Stimulated activated CD4-positive, alpha-beta T cell treated with anti-CD3 and anti-CD28 coated beads, TNF-alpha, amount 100 ng/mL, for 1 hour (primary cell): ENCODE results near the gene KCNQ1.

Experiments
- DNase-seq, 3 donors: peaks; one replicate each; pipeline ENCODE4 v3.0.0-alpha.2; 2020; ENCODE audit warnings: low read depth in 3 of 3, low spot score in 1 of 3

KCNQ1 gene

DNA sequence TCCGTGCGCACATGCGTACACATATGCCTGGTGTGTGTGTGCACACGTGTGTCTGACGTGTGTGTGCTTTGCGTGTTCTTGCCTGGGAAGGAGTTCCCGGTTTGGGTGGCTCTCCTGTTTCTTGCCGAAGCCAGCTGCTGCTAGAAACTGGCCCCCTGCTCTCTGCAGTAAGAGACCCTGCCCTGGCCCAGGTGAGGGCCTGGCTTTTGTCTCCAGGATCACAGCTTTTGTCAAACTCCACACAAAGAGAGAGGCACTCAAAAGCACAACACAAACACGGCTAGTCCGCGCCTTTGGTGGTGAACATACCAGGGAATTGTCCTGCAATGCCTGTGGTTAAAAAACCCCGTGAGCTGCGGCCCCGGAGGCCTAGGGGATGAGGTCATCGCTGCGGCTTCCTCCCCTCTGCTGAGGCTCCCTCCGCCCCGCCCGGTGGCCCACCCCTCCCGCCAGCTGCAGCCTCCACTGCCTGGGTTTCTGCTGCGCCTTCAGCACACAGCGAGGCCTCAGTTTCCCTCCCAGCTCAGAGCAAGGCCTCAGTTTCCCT lies 88.9 kb downstream of the KCNQ1 start:
- no peak for DNase-seq

DNA sequence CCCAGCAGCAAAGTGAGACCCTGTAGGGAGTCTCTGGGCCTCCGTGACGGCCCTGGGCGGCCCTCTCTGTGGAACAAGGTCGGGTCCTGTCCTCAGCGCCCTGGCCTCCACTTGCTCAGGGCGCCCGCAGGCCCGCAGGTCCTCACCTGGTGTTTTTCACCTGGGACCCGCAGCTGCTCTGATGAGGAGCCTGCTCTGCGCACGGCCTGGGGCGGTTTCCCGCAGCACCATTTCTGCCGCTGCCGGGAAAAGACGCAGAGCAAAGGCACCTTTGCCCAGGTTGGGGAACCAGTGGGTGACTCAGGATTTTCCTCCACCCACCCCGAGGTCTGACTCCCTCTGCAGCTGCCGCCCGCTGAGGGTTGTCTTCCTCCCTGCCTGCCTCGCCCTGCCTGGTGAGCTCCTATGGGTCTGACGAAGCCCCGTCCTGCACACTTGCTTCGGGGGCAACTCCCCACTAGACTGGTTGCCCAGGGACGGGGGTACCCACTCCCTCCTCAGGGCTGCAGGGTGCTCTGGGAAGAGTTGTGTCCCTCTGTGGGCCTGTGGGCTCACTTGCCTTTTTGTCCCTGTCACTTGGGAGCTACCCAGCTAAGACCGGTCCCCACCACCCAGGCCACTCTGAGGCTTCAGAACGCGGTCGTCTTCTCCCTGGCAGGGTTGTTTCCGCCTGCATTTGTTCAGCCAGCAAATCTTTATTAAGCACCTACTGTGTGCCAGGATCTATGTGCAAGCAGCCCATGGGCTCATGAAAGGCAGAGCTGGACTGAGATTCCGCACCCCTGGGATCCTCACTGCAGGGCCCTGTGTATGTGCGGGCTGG lies 89.5 kb downstream of the KCNQ1 start:
- DNase-seq, result no peak

DNA sequence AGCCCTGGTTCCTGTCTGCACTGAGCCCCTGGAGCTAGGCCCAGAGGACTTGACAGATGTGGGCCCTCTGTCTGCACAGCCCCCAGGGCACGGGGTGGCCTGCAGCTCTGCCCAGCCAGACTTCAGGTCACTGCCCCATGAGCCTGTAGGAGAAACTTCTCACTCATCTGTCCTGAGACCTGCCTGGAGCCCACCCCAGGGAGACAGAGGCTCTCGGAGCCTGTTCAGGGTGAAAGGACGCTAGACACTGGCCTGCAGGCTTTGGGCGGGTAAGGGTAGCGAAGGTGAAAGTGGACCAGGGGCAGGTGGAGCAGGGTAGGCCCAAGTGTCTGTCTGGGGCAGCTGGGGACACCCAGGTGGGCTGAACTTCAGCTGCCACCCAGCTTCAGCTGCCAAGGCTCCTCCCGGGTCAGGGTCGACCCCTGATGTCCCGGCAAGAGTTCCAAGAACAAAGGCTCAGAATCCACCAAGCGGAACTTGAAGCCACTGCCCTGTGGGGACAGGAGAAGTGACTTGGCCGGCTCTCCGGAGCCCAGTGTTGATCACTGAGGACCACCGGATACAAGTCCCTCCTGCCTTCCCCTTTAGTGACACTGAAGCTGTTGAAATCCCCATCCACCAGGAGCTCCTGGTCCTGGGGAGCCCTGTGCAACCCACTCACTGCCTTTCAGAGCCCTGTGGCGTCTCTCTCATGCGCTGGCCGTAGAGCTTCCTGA lies 90.3 kb downstream of the KCNQ1 start:
- DNase-seq, result no peak

DNA sequence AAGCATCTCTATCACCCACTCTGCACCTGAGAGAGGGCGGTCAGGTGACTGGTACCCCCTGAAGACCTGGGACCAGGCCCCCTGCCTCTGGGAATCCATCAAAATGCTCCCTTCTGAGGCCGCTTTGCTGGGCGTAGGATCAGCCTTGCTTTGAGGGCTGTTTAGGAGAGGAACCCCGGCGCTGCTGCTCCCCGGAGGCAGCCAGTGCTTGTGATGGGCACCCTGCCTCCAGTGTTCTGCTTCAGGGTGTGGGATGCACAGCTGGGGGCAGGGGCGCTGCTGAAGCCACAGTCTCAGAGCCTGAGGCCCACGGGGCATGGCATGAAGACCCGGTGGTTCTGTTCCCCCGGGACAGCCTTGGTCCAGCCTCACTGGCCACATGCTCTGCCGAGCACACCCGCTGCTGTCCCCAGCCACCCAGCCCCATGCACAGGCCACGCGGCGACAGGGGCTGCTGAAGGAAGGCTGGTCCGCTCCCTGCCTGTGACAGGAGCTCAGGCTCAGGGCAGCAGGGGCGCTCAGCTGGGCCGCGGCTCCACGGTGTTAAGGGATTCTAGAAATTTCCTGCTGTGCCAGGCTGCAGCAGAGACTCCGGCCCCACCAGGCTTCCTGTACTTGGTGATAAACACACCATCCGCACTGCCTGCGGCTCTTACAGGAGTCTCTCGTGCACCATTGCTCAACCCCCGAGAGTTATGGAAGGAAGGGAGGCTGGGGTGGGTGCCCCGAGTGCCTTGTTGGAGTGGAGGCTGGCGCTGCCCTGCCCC lies 91.0 kb downstream of the KCNQ1 start:
- DNase-seq, result no peak

DNA sequence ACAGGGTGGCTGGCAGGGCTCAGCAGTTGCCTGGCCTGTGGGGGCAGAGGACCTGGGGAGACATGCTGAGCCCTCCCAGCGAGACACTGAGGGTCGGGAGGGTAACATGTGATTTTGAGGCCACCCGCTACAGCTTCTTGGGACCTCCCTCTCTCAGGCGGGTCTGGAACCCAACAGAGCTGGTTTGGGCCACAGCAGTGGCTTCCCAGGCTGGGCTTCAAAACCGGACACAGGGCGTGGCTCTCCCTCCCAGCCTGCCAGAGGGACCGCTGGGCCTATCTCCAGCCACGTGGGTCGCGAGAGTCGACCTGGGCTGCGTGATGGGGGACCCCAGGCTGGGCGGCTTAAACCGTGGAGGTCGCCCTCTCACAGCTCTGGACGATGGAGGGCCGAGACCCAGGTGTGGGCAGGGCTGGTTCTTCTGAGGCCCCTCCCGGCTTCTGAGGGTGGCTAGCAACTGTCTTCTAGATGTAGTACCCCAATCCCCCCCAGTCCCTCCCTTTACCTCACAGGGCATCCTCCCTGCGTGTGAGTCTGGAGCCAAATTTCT lies 91.7 kb downstream of the KCNQ1 start:
- DNase-seq, result no peak

DNA sequence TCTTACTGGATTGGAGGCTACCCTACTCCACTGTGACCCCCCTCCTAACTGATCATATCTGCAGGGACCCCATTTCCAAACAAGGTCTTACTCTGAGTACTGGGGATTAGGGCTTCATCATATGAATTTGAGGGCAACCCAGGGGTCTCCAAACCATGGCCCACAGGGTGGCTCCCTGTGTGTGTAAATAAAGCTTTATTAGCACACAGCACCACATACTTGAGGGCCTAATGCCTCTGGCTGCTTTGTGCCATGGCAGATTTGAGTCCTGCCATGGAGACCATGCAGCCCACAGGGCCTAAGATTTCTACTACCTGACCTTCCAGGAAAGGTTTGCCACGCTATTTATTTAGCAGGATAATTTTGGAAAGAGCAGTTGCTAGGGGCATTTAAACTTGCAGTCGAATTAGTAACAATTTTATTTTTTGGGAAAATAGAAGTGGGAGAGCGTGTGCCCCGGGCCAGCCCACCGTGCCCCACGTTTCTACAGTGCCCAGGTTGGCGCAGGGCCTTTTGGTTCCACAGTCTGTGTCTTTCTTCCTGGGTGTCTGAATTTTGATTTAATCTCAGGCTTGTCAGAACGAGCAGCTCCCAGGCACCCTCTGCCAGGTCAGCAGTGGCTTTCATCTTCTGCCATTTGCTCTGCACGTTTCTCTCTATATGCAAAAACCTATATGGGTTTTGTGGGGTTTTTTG lies 92.3 kb downstream of the KCNQ1 start:
- no peak for DNase-seq

DNA sequence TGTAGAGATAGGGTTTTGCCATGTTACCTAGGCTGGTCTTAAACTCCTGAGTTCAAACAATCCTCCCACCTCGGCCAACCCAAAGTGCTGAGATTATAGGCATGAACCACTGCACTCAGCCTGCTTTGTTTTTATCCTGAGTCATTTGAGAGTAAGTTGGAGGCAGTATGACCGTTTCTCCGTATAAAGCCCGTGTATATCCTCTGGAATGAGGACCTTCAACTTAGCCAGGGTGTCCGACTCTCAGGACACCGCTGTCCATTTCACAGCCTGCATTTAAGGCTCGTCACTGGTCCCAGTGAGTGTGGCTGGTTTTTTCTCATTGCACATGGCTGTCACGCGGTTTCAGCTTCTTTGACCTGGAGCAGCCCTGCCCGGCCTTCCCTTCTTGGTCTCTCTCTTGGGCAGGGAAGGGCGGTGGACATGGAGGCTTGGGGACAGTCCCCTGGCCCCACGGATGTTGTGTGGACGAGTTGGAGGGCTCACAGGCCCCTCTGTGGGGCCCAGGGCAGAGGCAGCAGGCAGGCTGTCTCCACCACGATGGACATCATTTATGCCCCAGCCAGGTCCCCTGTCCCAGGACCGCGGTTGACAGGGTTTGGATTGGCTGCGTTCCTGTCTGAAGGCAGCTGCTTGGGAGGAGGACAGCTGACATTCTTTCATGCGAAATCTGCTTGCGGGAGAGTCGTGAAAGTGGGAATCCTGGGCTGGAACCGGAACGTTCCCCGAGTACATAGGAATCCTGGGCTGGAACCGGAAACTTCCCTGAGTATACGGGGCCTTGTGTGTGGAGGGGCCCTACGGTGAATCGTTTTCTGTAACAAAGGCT lies 93.3 kb downstream of the KCNQ1 start:
- DNase-seq, result no peak

DNA sequence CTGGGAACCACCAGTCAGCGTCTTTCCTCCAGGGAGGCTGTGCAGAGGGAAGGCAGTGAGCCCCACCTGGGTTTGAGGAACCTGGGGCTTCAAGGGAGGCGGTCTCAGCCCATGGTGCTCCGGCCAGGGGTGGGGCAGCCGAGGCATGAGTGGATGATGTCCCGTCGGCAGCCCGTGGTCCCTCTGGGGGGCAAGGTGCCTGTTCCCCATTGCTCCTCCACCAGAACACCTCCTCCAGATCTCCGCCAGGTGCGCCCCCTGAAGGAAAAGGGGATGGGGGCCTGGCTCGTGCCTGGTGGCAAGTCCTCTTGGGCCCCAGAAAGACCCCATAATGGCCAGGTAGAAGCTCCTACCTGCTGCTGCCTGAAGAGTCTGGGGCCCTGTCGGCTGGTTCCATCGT lies 94.1 kb downstream of the KCNQ1 start:
- DNase-seq, result no peak

DNA sequence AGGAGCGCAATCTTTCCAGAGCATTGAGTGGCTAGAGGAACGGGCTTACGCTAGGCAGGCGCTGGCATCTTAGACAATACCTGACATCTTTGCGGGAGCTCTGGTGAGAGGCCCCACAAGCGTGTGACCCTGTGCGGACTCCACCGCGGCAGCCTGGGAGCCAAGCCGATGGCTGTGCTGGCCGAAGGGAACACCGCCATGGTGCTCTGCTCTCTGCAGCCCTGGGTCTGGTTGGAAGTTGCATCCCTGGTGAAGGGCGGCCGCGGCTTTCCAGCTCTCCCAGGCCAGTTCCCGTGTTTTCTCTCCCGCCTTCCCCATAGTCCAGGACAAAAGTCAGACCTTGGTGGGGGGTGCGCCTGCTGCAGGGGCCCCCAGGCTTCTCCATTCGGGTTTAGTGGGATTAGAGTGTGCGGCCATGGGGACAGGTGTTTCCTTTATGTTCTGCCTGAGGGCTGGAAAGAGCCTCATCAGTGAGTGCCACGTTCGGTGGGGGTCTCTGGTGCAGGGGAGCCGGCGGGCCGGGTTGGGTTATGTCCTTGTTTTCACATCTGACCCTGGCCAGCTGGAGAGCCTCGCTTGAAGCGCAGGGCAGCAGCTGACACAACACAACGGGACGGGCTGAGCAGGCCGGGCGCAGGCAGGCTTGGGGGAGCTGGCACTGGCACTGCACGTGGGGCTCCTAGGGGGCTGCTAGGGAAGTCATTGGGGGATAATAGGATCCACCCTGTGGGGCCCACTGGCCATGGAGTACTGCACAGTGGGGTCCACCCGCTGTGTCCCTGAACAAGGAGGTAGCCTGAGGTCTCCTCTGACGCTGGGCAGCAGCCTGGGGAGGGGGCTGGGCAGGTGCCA lies 94.8 kb downstream of the KCNQ1 start:
- DNase-seq, result no peak

DNA sequence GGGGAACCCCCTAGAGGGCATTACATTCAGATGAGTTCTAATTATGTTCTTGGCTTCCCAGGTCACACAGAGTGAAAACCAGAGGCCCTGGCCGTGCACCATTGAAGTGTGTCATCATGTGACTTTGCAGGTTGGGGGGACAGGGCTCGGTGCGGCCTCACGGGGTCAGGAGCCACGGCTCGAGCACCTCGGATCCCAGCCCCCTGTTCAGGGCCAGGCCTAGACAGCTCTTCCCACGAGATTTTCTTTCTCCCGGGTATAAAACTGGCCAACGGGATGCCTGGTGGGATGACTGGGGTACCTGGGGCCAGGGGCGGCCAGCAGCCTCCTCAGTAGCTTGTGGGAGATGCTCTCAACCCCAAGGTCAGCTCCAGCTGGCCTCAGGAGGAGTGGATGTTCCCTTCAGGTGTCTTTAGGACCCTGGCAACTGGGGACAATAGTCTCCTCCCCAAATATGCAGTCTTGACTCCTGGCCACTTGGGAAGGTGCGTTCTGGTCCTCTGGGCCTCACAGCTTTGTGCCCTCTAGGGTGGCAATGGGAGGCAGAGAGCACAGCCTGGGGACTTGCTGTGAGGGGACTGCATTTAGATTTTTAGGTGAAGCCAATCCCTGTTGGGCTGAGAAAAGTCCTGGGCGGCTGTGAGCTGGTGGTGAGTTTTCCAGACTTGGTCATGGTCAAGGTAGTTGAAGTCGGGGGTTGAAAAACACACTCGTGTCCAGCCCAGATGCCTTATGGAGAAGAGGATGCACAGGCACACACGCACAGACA lies 95.6 kb downstream of the KCNQ1 start:
- DNase-seq, result no peak

DNA sequence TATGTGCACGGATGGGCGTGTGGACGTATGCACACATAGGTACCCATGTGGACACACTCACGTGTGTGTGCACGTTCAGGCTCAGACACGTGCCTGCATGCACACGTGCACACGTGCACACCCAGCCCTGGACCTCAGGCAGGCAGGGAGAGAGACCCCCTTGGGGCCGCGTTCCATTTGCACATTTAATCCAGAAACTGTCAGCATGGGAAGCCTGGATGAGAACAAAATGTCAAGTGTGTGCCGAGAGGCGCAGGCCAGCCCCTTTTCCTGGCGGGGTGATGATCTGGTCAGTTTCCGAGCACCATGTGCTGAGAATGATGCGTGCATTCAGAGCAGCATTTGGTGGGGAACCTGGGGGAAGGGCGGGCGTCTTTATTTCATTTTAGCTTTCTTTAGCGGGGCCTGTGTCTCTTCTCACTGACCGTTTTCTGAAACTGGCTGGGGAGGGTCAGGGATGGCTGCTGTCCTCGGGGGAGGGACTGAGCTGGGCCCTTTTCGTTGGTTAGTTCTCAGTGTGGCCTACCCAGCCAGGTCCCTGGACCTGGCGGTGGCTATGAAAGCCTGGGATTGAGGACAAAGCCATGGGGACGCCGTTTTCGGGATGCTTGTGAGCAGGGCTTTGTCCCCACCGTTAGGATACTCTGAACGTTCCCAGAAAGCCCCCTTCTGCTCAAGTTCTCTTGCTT lies 96.3 kb downstream of the KCNQ1 start:
- no peak for DNase-seq

DNA sequence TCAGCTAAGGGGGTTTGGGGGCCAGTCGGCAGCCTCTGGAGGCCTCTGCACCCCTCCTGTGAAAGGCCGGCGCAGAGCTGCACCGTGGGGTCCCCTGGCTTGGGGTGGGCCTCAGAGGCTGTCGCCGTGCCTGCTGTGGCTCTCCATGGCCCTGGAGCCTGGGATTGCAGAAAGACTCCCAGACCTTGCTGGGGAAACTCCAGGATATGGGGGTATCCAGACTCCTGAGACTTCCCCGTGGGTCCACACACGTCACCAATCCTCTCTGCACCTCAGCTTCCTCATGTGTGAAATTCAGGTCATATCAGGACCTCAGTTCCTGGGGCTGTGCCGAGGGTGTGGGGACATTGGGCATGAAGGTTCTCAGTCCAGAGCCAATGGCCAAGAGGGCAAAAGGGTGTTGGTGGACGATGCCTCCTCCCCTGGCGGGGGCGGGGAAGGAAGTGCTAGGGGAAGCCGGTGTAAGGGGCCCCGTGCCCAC lies 97.1 kb downstream of the KCNQ1 start:
- DNase-seq, result no peak

DNA sequence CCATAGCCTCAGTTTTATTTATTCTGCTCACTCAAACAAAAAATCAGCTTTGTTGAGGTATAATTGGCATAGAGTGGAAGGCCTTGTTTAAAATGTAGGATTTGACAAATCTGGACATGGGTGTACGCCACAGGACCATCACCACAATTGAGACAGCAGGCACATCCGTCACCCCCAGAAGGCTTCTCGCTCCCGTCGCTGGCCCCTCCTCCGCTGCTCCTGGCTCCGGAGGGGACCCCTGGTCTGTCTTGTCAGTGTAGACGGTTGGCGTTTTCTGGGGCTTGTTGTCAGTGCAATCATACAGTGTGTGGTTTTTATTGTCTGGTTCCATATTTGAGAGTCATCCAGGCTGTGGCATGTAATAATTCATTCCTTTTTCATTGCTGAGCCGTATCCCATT lies 97.6 kb downstream of the KCNQ1 start:
- DNase-seq, result no peak

DNA sequence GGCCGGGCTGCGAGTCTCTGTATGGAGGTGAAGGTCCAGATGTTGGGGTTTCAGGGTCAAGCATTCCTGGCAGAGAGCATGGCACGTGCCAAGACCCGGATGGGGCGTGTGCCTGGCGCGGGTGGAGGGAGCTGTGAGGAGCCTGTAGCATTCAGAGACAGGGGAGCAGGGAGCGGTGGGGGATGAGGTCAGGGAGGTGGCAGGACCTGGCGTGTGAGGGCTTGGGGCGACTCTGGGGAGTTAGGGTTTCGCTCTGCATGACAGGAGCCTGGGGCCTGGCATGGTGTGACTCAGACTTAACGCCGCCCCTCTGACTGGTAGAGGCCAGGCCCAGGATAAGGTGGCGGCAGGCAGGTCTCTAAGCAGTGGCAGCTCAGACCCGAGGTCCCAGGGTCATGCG lies 103.0 kb downstream of the KCNQ1 start:
- no peak for DNase-seq

DNA sequence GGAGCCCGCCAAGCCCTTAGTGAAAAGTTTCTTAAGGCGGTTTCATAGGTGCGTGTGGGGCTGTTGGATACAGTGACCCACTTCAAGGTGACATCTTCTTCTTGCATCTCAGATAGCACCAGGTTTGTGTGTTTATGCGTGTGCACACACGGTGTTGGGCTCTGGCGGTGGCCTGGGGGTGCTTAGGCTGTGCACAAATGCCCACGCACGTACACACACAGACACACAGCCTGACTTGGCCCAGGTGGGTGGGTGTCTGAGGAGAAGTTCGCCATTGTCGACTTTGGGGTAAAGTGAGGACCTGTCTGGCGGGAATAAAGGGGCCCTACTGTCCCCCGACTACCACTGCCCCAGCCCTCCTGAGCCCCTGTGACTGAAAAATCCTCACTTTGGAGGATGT lies 103.8 kb downstream of the KCNQ1 start:
- no peak for DNase-seq

DNA sequence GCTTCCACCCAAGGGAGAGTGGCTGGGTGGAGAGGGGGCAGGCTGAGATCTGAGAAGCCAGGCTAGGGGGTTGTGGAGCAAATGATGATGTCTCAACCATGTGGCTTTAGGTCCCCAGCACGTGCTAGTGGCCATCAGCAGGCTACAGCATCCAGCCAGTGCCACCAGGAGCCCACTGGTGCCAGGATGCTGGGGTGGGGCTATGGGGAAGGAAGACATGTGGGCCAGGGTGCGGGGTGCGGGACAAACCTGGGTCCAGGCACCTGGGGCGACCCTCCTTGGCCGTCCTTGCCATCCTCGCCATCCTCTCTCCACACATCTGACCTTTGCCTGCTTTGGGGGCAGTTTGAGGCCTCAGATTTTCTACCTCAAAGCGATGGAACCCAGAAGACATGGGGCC lies 104.3 kb downstream of the KCNQ1 start:
- DNase-seq, result no peak

DNA sequence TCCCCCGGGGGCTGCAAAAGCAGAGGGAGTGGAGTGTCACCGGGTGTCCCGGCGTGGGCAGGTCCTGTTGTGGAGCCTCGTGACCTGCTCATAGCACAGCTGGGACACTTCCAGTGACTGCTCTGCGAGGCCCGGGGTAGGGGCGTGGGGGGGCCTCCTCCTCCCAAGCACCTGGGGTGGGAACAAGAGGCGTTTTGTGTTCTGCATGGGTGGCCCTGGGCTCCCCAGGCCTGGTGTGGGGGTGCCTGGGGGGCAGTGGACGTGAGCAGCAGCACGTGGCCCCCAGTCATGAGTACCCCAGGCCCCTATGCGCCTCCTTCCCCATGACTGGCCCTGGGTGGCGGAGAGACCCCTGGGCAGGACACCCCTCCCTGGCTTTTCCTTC lies 104.7 kb downstream of the KCNQ1 start:
- DNase-seq, result no peak
